ENCODE data around the gene FYCO1.

Gene FYCO1

GRCh38 chr3:45880725-45881077 is 114.9 kb downstream of the FYCO1 start:
- no peak for DNase-seq

- no peak for DNase-seq
Measured at GRCh38 chr3:45878124-45878523, 117.5 kb downstream of the FYCO1 start.

- no peak for DNase-seq
Measured at GRCh38 chr3:45874677-45875346, 120.8 kb downstream of the FYCO1 start.

GRCh38 chr3:45873638-45874037 is 122.0 kb downstream of the FYCO1 start:
- DNase-seq, result no peak

GRCh38 chr3:45873036-45873435 is 122.6 kb downstream of the FYCO1 start:
- no peak for DNase-seq

- no peak for DNase-seq
Measured at GRCh38 chr3:45872569-45872968, 123.1 kb downstream of the FYCO1 start.

GRCh38 chr3:45871780-45872179 is 123.8 kb downstream of the FYCO1 start:
- no peak for DNase-seq

GRCh38 chr3:45870099-45870498 is 125.5 kb downstream of the FYCO1 start:
- DNase-seq, result no peak

- no peak for DNase-seq
Measured at GRCh38 chr3:45869638-45870037, 126.0 kb downstream of the FYCO1 start.

- DNase-seq, result no peak
Measured at GRCh38 chr3:45868650-45869049, 127.0 kb downstream of the FYCO1 start.

- DNase-seq, result no peak
Measured at GRCh38 chr3:45868213-45868612, 127.4 kb downstream of the FYCO1 start.
